IMR-90 (cell line): ENCODE results near the gene HPRT1. TPM values are rescaled to one million over a fixed set of nuclear protein-coding genes. Genes with fewer than 3 reads are reported as not detected.

Source experiments
- ATAC-seq: fragments of 200-7000 bp; cut with Tn5 transposase; 2 replicates; pipeline ENCODE4 v1.9.1; 2020; ENCODE audit warnings: low read depth, mild to moderate bottlenecking, moderate library complexity
- BruUV-seq: library from RNA; stranded (reverse); fragments of 400-500 nt; replicated peaks from 2 replicates; lab custom pipeline; 2021; lab: Mats Ljungman, UMichigan
- CTCF ChIA-PET: fragments of 300-600 bp; formaldehyde crosslinking; extraction: SDS; loops from one replicate; lab custom pipeline; 2021; ENCODE audit warnings: antibody characterized with exemption; lab: Yijun Ruan, JAX
- POLR2A ChIA-PET: fragments of 300-600 bp; sonication (Branson Sonifier 250); formaldehyde crosslinking; loops from one replicate; lab custom pipeline; 2022; ENCODE audit warnings: antibody characterized with exemption; ENCODE audit not compliant: unreplicated experiment; lab: Charles Lee
- DNase-seq: peaks from one replicate; pipeline ENCODE4 v3.0.0; 2013
- H2AFZ ChIP-seq: replicated peaks from 2 replicates; pipeline ENCODE3; 2013; ENCODE audit warnings: low read length, mild to moderate bottlenecking; ENCODE audit not compliant: poor library complexity
- H2AK5ac ChIP-seq: 2 replicates; pipeline ENCODE4 v1.6.1; 2013; ENCODE audit warnings: low read depth, low read length, inconsistent platforms
- H2AK9ac ChIP-seq: replicated peaks from 2 replicates; pipeline ENCODE3; 2013; ENCODE audit warnings: mild to moderate bottlenecking, low read depth, low read length, moderate library complexity; ENCODE audit not compliant: poor library complexity
- H2BK120ac ChIP-seq: 2 replicates; pipeline ENCODE4 v1.6.1; 2013; ENCODE audit warnings: low read depth, low read length, inconsistent platforms
- H2BK15ac ChIP-seq: 3 replicates; pipeline ENCODE4 v1.6.1; 2013; ENCODE audit warnings: low read depth, low read length, inconsistent platforms
- H2BK20ac ChIP-seq: 2 replicates; pipeline ENCODE4 v1.6.1; 2013; ENCODE audit warnings: low read depth, mild to moderate bottlenecking, inconsistent platforms, low read length, moderate library complexity
- H2BK5ac ChIP-seq: 2 replicates; pipeline ENCODE4 v1.6.1; 2013; ENCODE audit warnings: mild to moderate bottlenecking, low read depth, low read length, inconsistent platforms; ENCODE audit not compliant: poor library complexity, severe bottlenecking
- H3K14ac ChIP-seq: replicated peaks from 2 replicates; pipeline ENCODE4 v1.6.1; 2013; ENCODE audit warnings: low read depth, low read length, inconsistent platforms
- H3K18ac ChIP-seq: 2 replicates; pipeline ENCODE4 v1.6.1; 2013; ENCODE audit warnings: low read depth, low read length, control low read depth
- H3K23ac ChIP-seq: 2 replicates; pipeline ENCODE4 v1.6.1; 2013; ENCODE audit warnings: low read depth, low read length, inconsistent platforms
- H3K27ac ChIP-seq: 2 replicates; pipeline ENCODE4 v1.5.1; 2013; ENCODE audit warnings: mild to moderate bottlenecking, control low read depth, low read length; ENCODE audit not compliant: insufficient read depth
- H3K27me3 ChIP-seq: 2 replicates; pipeline ENCODE4 v1.6.1; 2013; ENCODE audit warnings: low read length; ENCODE audit not compliant: control insufficient read depth, insufficient read depth
- H3K36me3 ChIP-seq: 2 replicates; pipeline ENCODE4 v1.6.1; 2013; ENCODE audit warnings: low read length, mixed read lengths; ENCODE audit not compliant: control insufficient read depth, insufficient read depth
- H3K4ac ChIP-seq: 2 replicates; pipeline ENCODE4 v1.6.1; 2013; ENCODE audit warnings: low read depth, low read length, inconsistent platforms
- H3K4me1 ChIP-seq: 2 replicates; pipeline ENCODE4 v1.6.1; 2013; ENCODE audit warnings: low read length, mixed read lengths; ENCODE audit not compliant: control insufficient read depth, insufficient read depth
- H3K4me2 ChIP-seq: 2 replicates; pipeline ENCODE4 v1.6.1; 2013; ENCODE audit warnings: low read depth, mild to moderate bottlenecking, control low read depth, low read length, moderate library complexity
- H3K4me3 ChIP-seq: 2 replicates; pipeline ENCODE4 v1.5.1; 2013; ENCODE audit warnings: low read depth, mild to moderate bottlenecking, control low read depth, low read length, moderate library complexity; ENCODE audit not compliant: insufficient read depth
- H3K56ac ChIP-seq: 2 replicates; pipeline ENCODE4 v1.6.1; 2013; ENCODE audit warnings: low read length, inconsistent platforms; ENCODE audit not compliant: insufficient read depth; ENCODE audit errors: extremely low read depth
- H3K79me1 ChIP-seq, 2 experiments: 2 replicates each; pipeline ENCODE4 v1.6.1; 2013; ENCODE audit warnings: low read length in 2 of 2, inconsistent platforms in 1 of 2, low read depth in 1 of 2
- H3K9ac ChIP-seq: 2 replicates; pipeline ENCODE4 v1.6.1; 2013; ENCODE audit warnings: low read depth, low read length, control low read depth
- H3K9me1 ChIP-seq: 2 replicates; pipeline ENCODE4 v1.6.1; 2013; ENCODE audit warnings: low read length, inconsistent platforms; ENCODE audit not compliant: insufficient read depth
- H3K9me3 ChIP-seq: 2 replicates; pipeline ENCODE4 v1.6.1; 2013; ENCODE audit warnings: low read length; ENCODE audit not compliant: control insufficient read depth, insufficient read depth
- H4K20me1 ChIP-seq: 2 replicates; pipeline ENCODE4 v1.6.1; 2013; ENCODE audit warnings: low read length, inconsistent platforms; ENCODE audit not compliant: insufficient read depth
- H4K5ac ChIP-seq: 2 replicates; pipeline ENCODE4 v1.6.1; 2013; ENCODE audit warnings: mild to moderate bottlenecking, low read depth, low read length, control low read depth
- H4K8ac ChIP-seq, 2 experiments: 2 replicates each; pipeline ENCODE4 v1.6.1; 2013; ENCODE audit warnings: low read depth in 2 of 2, low read length in 2 of 2, control low read depth in 1 of 2, inconsistent platforms in 1 of 2
- H4K91ac ChIP-seq: 2 replicates; pipeline ENCODE4 v1.6.1; 2013; ENCODE audit warnings: low read depth, low read length, inconsistent platforms; ENCODE audit not compliant: insufficient read depth
- BHLHE40 ChIP-seq: fragments of 150-350 bp; IDR thresholded peaks from 2 replicates; pipeline ENCODE4 v1.6.1; 2016; ENCODE audit warnings: mild to moderate bottlenecking, low read depth, low read length
- CEBPB ChIP-seq: IDR thresholded peaks from 2 replicates; pipeline ENCODE4 v1.6.1; 2012; ENCODE audit warnings: low read depth, low read length, improper control_type of control experiment
- CHD1 ChIP-seq: IDR thresholded peaks from 2 replicates; pipeline ENCODE4 v1.6.1; 2012; ENCODE audit warnings: low read depth, low read length, improper control_type of control experiment
- FOS ChIP-seq: fragments of 150-350 bp; IDR thresholded peaks from 2 replicates; pipeline ENCODE4 v1.6.1; 2016; ENCODE audit warnings: low read depth, low read length
- MAFK ChIP-seq: IDR thresholded peaks from 2 replicates; pipeline ENCODE4 v1.6.1; 2012; ENCODE audit warnings: low read depth, low read length, improper control_type of control experiment
- MAZ ChIP-seq: IDR thresholded peaks from 2 replicates; pipeline ENCODE4 v1.6.1; 2012; ENCODE audit warnings: low read depth, mild to moderate bottlenecking, low read length, improper control_type of control experiment, moderate library complexity, borderline replicate concordance
- MXI1 ChIP-seq: IDR thresholded peaks from 2 replicates; pipeline ENCODE4 v1.6.1; 2012; ENCODE audit warnings: low read depth, mild to moderate bottlenecking, low read length, moderate library complexity, borderline replicate concordance
- NFE2L2 ChIP-seq: fragments of 150-350 bp; IDR thresholded peaks from 2 replicates; pipeline ENCODE4 v1.6.1; 2016; ENCODE audit warnings: low read depth, mild to moderate bottlenecking, low read length
- POLR2A ChIP-seq: IDR thresholded peaks from 2 replicates; pipeline ENCODE4 v1.6.1; 2012; ENCODE audit warnings: mild to moderate bottlenecking, low read depth, low read length
- RAD21 ChIP-seq: IDR thresholded peaks from 2 replicates; pipeline ENCODE4 v1.6.1; 2012; ENCODE audit warnings: low read length, improper control_type of control experiment
- RCOR1 ChIP-seq: IDR thresholded peaks from 2 replicates; pipeline ENCODE4 v1.6.1; 2012; ENCODE audit warnings: mild to moderate bottlenecking, low read length, improper control_type of control experiment; ENCODE audit not compliant: insufficient replicate concordance
- RFX5 ChIP-seq: IDR thresholded peaks from 2 replicates; pipeline ENCODE4 v1.8.0; 2012; ENCODE audit warnings: low read depth, mild to moderate bottlenecking, low read length, moderate library complexity
- SMC3 ChIP-seq: fragments of 150-350 bp; IDR thresholded peaks from 2 replicates; pipeline ENCODE4 v1.6.1; 2016; ENCODE audit warnings: low read depth, mild to moderate bottlenecking, antibody characterized with exemption, low read length, moderate library complexity
- WGBS, 2 experiments: methylation state at CpG; one replicate each; pipeline versions ENCODE4 v1.1.5 to v1.1.7; 2013; ENCODE audit warnings: missing lambda C conversion rate in 2 of 2; ENCODE audit not compliant: insufficient read length in 1 of 2; ENCODE audit errors: extremely low coverage in 2 of 2; 5-methylcytosine and 5-hydroxymethylcytosine counted together
- dilution Hi-C: fragments of 300-500 bp; cut with HindIII; formaldehyde crosslinking; loops from one replicate; pipeline ENCODE4 v1.14.3; 2018; ENCODE audit warnings: low sequenced_read_pairs; ENCODE audit not compliant: unreplicated experiment
- in situ Hi-C: fragments of 300-500 bp; cut with MboI; formaldehyde crosslinking; loops from 3 replicates; pipeline ENCODE4 v1.14.3; 2019; ENCODE audit warnings: low sequenced_read_pairs, inconsistent platforms, mixed read lengths
- intact Hi-C: fragments of 100-400 bp; cut with micrococcal nuclease; formaldehyde crosslinking; loops from 2 replicates; pipeline ENCODE4 v1.10.0; 2022
- polyA plus RNA-seq, 3 experiments: library from polyadenylated mRNA; depleted of rRNA; stranded (reverse); fragments of >200 nt; gene quantifications; 2 replicates each; pipeline ENCODE4 v1.2.3, GENCODE V29; 2012; ENCODE audit warnings: low replicate concordance in 1 of 3
- total RNA-seq: library from RNA; depleted of rRNA; stranded (reverse); fragments of >200 nt; gene quantifications from 2 replicates; pipeline ENCODE4 v1.2.3, GENCODE V29; 2012
- TF ChIP-seq, protein P1 (sequence below): fragments of 150-350 bp; IDR thresholded peaks from 2 replicates; pipeline ENCODE4 v1.6.1; 2016; ENCODE audit warnings: low read depth, mild to moderate bottlenecking, low read length, moderate library complexity, borderline replicate concordance
- TF ChIP-seq, protein P2 (sequence below): fragments of 150-350 bp; IDR thresholded peaks from 2 replicates; pipeline ENCODE4 v1.6.1; 2017; ENCODE audit warnings: mild to moderate bottlenecking, antibody characterized with exemption, low read length, low read depth
- TF ChIP-seq, protein P3 (sequence below): conservative IDR thresholded peaks from 2 replicates; pipeline ENCODE4 v1.5.1; 2012; ENCODE audit warnings: mild to moderate bottlenecking, low read depth, low read length, improper control_type of control experiment

The HPRT1 gene
- total and polyA plus RNA-seq, 2 of the 4 experiments (the other 2 are of a cell fraction): 7.0 to 30.3 TPM

DNA sequence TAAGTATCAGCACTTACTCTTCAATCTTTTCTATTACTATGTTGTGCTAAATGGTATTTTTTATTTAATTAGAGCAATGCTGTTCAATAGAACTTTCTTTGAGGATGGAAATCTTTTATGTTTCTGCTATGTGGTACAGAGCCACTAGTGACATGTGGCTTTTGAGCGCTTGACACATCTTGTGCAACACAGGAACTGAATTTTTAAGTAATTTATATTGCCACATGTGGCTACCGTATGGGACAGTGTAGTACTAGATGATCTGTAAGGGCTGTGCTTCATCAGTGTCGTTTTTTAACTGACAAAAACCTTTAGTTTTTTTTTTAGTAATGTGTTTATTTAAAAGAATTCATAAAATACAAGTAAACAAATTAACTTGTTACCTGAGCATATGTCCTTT is 22.4 kb downstream of the HPRT1 start:
- H4K8ac ChIP-seq: no peak overlapping the region
- H3K4me2 ChIP-seq: no peak overlapping the region
- H3K4ac ChIP-seq: no peak overlapping the region
- no peak overlapping the region for H4K91ac ChIP-seq
- CTCF ChIA-PET: interaction anchor here (1.5 kb wide), 1 partner anchor 272 kb away, joined by 6 read pairs; no protein-coding TSS in a partner anchor
- H3K79me1 ChIP-seq: no peaks in the 10 kb centered on the region
- no peak overlapping the region for H3K56ac ChIP-seq
- H3K36me3 ChIP-seq: no peaks in the 10 kb centered on the region; the same call in 1 of the 2 replicates
- ATAC-seq (no peak), DNase-seq (no peak)
- H4K5ac ChIP-seq: no peak overlapping the region
- H2AK5ac ChIP-seq: no peak overlapping the region
- POLR2A ChIA-PET: no interaction called here
- H2AK9ac ChIP-seq: no peak overlapping the region
- no peak overlapping the region for H3K14ac ChIP-seq
- H3K27ac ChIP-seq: no peak overlapping the region
- intact Hi-C loops: loop anchor here (5.0 to 10.0 kb wide), 3 partner anchors 272 to 515 kb away; no protein-coding TSS in a partner anchor
- H3K9ac ChIP-seq: no peak overlapping the region
- no peaks in the 10 kb centered on the region for H3K9me1 ChIP-seq
- H2BK120ac ChIP-seq: no peak overlapping the region
- in situ Hi-C loops: loop anchor here (10.0 kb wide), 2 partner anchors 272 to 422 kb away; no protein-coding TSS in a partner anchor
- no peaks in the 10 kb centered on the region for H3K9me3 ChIP-seq
- TF ChIP-seq FOS: no peak
- TF ChIP-seq, protein P1, sequence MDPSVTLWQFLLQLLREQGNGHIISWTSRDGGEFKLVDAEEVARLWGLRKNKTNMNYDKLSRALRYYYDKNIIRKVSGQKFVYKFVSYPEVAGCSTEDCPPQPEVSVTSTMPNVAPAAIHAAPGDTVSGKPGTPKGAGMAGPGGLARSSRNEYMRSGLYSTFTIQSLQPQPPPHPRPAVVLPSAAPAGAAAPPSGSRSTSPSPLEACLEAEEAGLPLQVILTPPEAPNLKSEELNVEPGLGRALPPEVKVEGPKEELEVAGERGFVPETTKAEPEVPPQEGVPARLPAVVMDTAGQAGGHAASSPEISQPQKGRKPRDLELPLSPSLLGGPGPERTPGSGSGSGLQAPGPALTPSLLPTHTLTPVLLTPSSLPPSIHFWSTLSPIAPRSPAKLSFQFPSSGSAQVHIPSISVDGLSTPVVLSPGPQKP: no peak
- TF ChIP-seq RFX5: no peak
- no peak for TF ChIP-seq BHLHE40
- no peak for TF ChIP-seq SMC3
- no peak for TF ChIP-seq RCOR1
- no peak for TF ChIP-seq POLR2A
- no peak for TF ChIP-seq MAZ
- TF ChIP-seq RAD21: no peak
- TF ChIP-seq NFE2L2: no peak
- TF ChIP-seq, protein P2, sequence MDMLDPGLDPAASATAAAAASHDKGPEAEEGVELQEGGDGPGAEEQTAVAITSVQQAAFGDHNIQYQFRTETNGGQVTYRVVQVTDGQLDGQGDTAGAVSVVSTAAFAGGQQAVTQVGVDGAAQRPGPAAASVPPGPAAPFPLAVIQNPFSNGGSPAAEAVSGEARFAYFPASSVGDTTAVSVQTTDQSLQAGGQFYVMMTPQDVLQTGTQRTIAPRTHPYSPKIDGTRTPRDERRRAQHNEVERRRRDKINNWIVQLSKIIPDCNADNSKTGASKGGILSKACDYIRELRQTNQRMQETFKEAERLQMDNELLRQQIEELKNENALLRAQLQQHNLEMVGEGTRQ: no peak
- TF ChIP-seq, protein P3, sequence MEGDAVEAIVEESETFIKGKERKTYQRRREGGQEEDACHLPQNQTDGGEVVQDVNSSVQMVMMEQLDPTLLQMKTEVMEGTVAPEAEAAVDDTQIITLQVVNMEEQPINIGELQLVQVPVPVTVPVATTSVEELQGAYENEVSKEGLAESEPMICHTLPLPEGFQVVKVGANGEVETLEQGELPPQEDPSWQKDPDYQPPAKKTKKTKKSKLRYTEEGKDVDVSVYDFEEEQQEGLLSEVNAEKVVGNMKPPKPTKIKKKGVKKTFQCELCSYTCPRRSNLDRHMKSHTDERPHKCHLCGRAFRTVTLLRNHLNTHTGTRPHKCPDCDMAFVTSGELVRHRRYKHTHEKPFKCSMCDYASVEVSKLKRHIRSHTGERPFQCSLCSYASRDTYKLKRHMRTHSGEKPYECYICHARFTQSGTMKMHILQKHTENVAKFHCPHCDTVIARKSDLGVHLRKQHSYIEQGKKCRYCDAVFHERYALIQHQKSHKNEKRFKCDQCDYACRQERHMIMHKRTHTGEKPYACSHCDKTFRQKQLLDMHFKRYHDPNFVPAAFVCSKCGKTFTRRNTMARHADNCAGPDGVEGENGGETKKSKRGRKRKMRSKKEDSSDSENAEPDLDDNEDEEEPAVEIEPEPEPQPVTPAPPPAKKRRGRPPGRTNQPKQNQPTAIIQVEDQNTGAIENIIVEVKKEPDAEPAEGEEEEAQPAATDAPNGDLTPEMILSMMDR: no peak
- no peak for TF ChIP-seq CHD1
- TF ChIP-seq MAFK: no peak
- no peak for TF ChIP-seq MXI1
- TF ChIP-seq CEBPB: no peak
- WGBS, 2 experiments: no CpG with 5 or more reads among the region's 3 CpGs
- H2AFZ ChIP-seq: no peak overlapping the region
- no TSS peak for BruUV-seq
- H2BK5ac ChIP-seq: no peak overlapping the region
- dilution Hi-C loops: no loop called here
- no peak overlapping the region for H2BK15ac ChIP-seq
- H3K4me3 ChIP-seq: no peak overlapping the region
- H3K27me3 ChIP-seq: no peaks in the 10 kb centered on the region
- no peaks in the 10 kb centered on the region for H4K20me1 ChIP-seq
- no peak overlapping the region for H2BK20ac ChIP-seq
- no peak overlapping the region for H3K18ac ChIP-seq
- no peak overlapping the region for H3K23ac ChIP-seq
- no peaks in the 10 kb centered on the region for H3K4me1 ChIP-seq
